HEK293 (cell line): ENCODE measurements around the gene VEZF1.

Experiments used
- CTCF ChIA-PET: fragments of 350-600 bp; formaldehyde crosslinking; extraction: SDS; loops from one replicate; lab custom pipeline; 2021; ENCODE audit warnings: antibody characterized with exemption; lab: Yijun Ruan, JAX
- POLR2A ChIA-PET: fragments of 300-600 bp; formaldehyde crosslinking; extraction: SDS; loops from one replicate; lab custom pipeline; 2020; ENCODE audit warnings: antibody characterized with exemption, inconsistent platforms; lab: Yijun Ruan, JAX
- H3K27ac ChIP-seq: fragments of 200-500 bp; sonication (Bioruptor generic); 2 replicates; pipeline ENCODE4 v1.5.1; 2014; ENCODE audit warnings: low read depth, low read length, control low read depth, inconsistent platforms; ENCODE audit errors: extremely low read depth
- H3K36me3 ChIP-seq, 2 experiments: fragments of 200-500 bp in 1 of 2; sonication (Bioruptor generic) in 1 of 2; 1 replicate in 1 of 2; 2 replicates in 1 of 2; pipeline ENCODE4 v1.5.1; 2014 to 2017; ENCODE audit warnings: inconsistent platforms in 2 of 2, low read length in 2 of 2; ENCODE audit not compliant: control insufficient read depth in 2 of 2, insufficient read depth in 1 of 2
- H3K4me1 ChIP-seq: fragments of 200-500 bp; sonication (Bioruptor generic); 2 replicates; pipeline ENCODE4 v1.5.1; 2014; ENCODE audit warnings: mild to moderate bottlenecking, low read length, inconsistent platforms; ENCODE audit not compliant: control insufficient read depth, insufficient read depth
- H3K4me3 ChIP-seq: 2 replicates; pipeline ENCODE4 v1.5.1; 2011; ENCODE audit warnings: low read depth, mild to moderate bottlenecking, control low read depth, low read length, moderate library complexity
- H3K9me3 ChIP-seq: fragments of 200-500 bp; sonication (Bioruptor generic); 2 replicates; pipeline ENCODE4 v1.5.1; 2014; ENCODE audit warnings: low read depth, low read length, inconsistent platforms; ENCODE audit not compliant: control insufficient read depth, insufficient read depth
- BCL11B ChIP-seq: fragments of 450-650 bp; formaldehyde crosslinking; IDR thresholded peaks from 2 replicates; pipeline ENCODE4 v1.5.1; 2016; ENCODE audit warnings: low read depth, missing biosample characterization, missing genetic modification characterization
- EGR2 ChIP-seq: fragments of 450-650 bp; formaldehyde crosslinking; IDR thresholded peaks from 2 replicates; pipeline ENCODE4 v1.5.1; 2016; ENCODE audit warnings: low read depth, missing biosample characterization, missing genetic modification characterization
- KLF17 ChIP-seq: fragments of 450-650 bp; formaldehyde crosslinking; IDR thresholded peaks from 2 replicates; pipeline ENCODE4 v1.5.1; 2016; ENCODE audit warnings: missing biosample characterization, missing genetic modification characterization
- KLF7 ChIP-seq: fragments of 450-650 bp; formaldehyde crosslinking; IDR thresholded peaks from 2 replicates; pipeline ENCODE4 v1.5.1; 2016; ENCODE audit warnings: missing biosample characterization, missing genetic modification characterization, borderline replicate concordance
- MYNN ChIP-seq: fragments of 450-650 bp; formaldehyde crosslinking; IDR thresholded peaks from 2 replicates; pipeline ENCODE4 v1.5.1; 2016; ENCODE audit warnings: missing biosample characterization, missing genetic modification characterization, borderline replicate concordance
- REPIN1 ChIP-seq: fragments of 450-650 bp; formaldehyde crosslinking; IDR thresholded peaks from 2 replicates; pipeline ENCODE4 v1.5.1; 2017; ENCODE audit warnings: missing biosample characterization, missing genetic modification characterization, low read depth
- REST ChIP-seq: fragments of 450-650 bp; formaldehyde crosslinking; IDR thresholded peaks from 2 replicates; pipeline ENCODE4 v1.5.1; 2016; ENCODE audit warnings: missing biosample characterization, missing genetic modification characterization
- SCRT1 ChIP-seq: fragments of 450-650 bp; formaldehyde crosslinking; IDR thresholded peaks from 2 replicates; pipeline ENCODE4 v1.5.1; 2016; ENCODE audit warnings: missing biosample characterization, missing genetic modification characterization, borderline replicate concordance
- SCRT2 ChIP-seq: fragments of 450-650 bp; formaldehyde crosslinking; IDR thresholded peaks from 2 replicates; pipeline ENCODE4 v1.5.1; 2016; ENCODE audit warnings: missing biosample characterization, missing genetic modification characterization
- WT1 ChIP-seq: fragments of 450-650 bp; formaldehyde crosslinking; IDR thresholded peaks from 2 replicates; pipeline ENCODE4 v1.5.1; 2016; ENCODE audit warnings: missing biosample characterization, missing genetic modification characterization
- YY2 ChIP-seq: fragments of 450-650 bp; formaldehyde crosslinking; IDR thresholded peaks from 2 replicates; pipeline ENCODE4 v1.5.1; 2016; ENCODE audit warnings: missing biosample characterization, missing genetic modification characterization
- ZBTB10 ChIP-seq: fragments of 450-650 bp; formaldehyde crosslinking; IDR thresholded peaks from 2 replicates; pipeline ENCODE4 v1.5.1; 2016; ENCODE audit warnings: missing biosample characterization, missing genetic modification characterization
- ZBTB49 ChIP-seq: fragments of 450-650 bp; formaldehyde crosslinking; IDR thresholded peaks from 2 replicates; pipeline ENCODE4 v1.5.1; 2016; ENCODE audit warnings: missing biosample characterization, missing genetic modification characterization, low read depth
- ZBTB8A ChIP-seq: fragments of 450-650 bp; formaldehyde crosslinking; IDR thresholded peaks from 2 replicates; pipeline ENCODE4 v1.5.1; 2016; ENCODE audit warnings: missing biosample characterization, missing genetic modification characterization
- ZNF211 ChIP-seq: fragments of 450-650 bp; formaldehyde crosslinking; IDR thresholded peaks from 2 replicates; pipeline ENCODE4 v1.5.1; 2016; ENCODE audit warnings: low read depth, missing biosample characterization, missing genetic modification characterization
- ZNF311 ChIP-seq: fragments of 450-650 bp; formaldehyde crosslinking; IDR thresholded peaks from 2 replicates; pipeline ENCODE4 v1.5.1; 2017; ENCODE audit warnings: missing biosample characterization, missing genetic modification characterization, borderline replicate concordance
- ZNF341 ChIP-seq: fragments of 450-650 bp; formaldehyde crosslinking; IDR thresholded peaks from 2 replicates; pipeline ENCODE4; 2016; ENCODE audit warnings: low read depth, missing biosample characterization, missing genetic modification characterization
- ZNF658 ChIP-seq: fragments of 450-650 bp; formaldehyde crosslinking; IDR thresholded peaks from 2 replicates; pipeline ENCODE4; 2016; ENCODE audit warnings: missing biosample characterization, missing genetic modification characterization
- ZNF660 ChIP-seq: fragments of 450-650 bp; IDR thresholded peaks from 2 replicates; pipeline ENCODE4 v1.5.1; 2018; ENCODE audit warnings: missing biosample characterization, mild to moderate bottlenecking, missing genetic modification characterization
- ZNF664 ChIP-seq: fragments of 450-650 bp; formaldehyde crosslinking; IDR thresholded peaks from 2 replicates; pipeline ENCODE4 v1.5.1; 2016; ENCODE audit warnings: missing biosample characterization, missing genetic modification characterization
- ZNF747 ChIP-seq: fragments of 450-650 bp; formaldehyde crosslinking; IDR thresholded peaks from 2 replicates; pipeline ENCODE4 v1.5.1; 2016; ENCODE audit warnings: missing biosample characterization, missing genetic modification characterization
- ZSCAN16 ChIP-seq: fragments of 450-650 bp; formaldehyde crosslinking; IDR thresholded peaks from 2 replicates; pipeline ENCODE4 v1.5.1; 2016; ENCODE audit warnings: missing biosample characterization, missing genetic modification characterization

Gene VEZF1

GRCh38 chr17:57984261-57984890, 3.7 kb downstream of the VEZF1 start (continued):
- TF ChIP-seq BCL11B (tag by site-specific recombination), result no peak
- no peak for TF ChIP-seq KLF17 (tag by site-specific recombination)
- no peak for TF ChIP-seq REPIN1
- TF ChIP-seq MYNN (tag by site-specific recombination), result no peak
- no peak for TF ChIP-seq ZNF658 (tag by site-specific recombination)
- no peak for TF ChIP-seq SCRT1 (tag by site-specific recombination)
- no peak for TF ChIP-seq ZSCAN16 (tag by site-specific recombination)
- no peak for TF ChIP-seq ZNF664
- TF ChIP-seq REST, result no peak

- Histone ChIP-seq H3K4me3 (no peak overlapping the region), H3K36me3 (peaks cover 40 to 53% of the 10 kb centered on the region in 2 experiments), H3K27ac (no peak overlapping the region), H3K9me3 (no peaks in the 10 kb centered on the region), H3K4me1 (peaks cover 26% of the 10 kb centered on the region)
- TF ChIP-seq YY2 (tag by site-specific recombination) (no peak), ZBTB49 (tag by site-specific recombination) (no peak), ZNF660 (tag by site-specific recombination) (no peak), WT1 (tag by site-specific recombination) (no peak), ZBTB8A (tag by site-specific recombination) (no peak), SCRT2 (no peak), ZNF341 (tag by site-specific recombination) (no peak), ZBTB10 (tag by site-specific recombination) (no peak), ZNF658 (tag by site-specific recombination) (no peak), ZNF211 (tag by site-specific recombination) (no peak), EGR2 (tag by site-specific recombination) (no peak), ZNF747 (tag by site-specific recombination) (no peak), KLF7 (tag by site-specific recombination) (no peak), ZNF311 (tag by site-specific recombination) (no peak)
- ChIA-PET POLR2A (interaction anchor here (1.2 to 1.7 kb wide), 2 partner anchors 99 to 134 kb away, joined by 3 to 4 read pairs; partner anchors contain the start of gene MRPS23), CTCF (interaction anchor here (0.8 to 1.8 kb wide), 6 partner anchors 12 to 126 kb away, joined by 3 to 6 read pairs (median 4); no protein-coding TSS in a partner anchor)
These were observed 4.6 kb downstream of the VEZF1 start for GRCh38 chr17:57983446-57983845.
